Measurements from ENCODE around the gene OMA1. TPM values are rescaled to one million over a fixed set of nuclear protein-coding genes. Genes with fewer than 3 reads are reported as not detected.

The OMA1 gene
- polyA plus RNA-seq, 1 donor (not counting 4 experiments of a cell fraction or from before 2014, with no cell fraction given), result 16.3 TPM

DNA sequence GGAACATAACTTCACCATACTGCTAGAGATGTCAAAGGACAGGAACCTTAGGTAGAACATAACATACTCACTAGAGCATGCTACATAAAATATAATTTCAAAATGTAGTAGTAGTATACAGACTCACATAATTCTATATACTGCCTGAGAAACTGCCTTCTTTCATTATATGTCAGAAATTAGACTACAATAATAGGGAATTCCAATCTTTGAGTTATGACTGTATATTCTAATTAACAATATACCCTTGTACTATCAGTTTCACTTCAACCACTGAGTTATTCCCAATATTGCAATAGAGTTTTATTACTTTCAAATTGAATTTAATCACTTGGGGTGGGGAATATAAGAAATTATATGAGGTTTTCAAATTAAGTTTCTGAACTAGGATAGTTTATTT, 44.0 kb downstream of the OMA1 start:
- H3K4me2 ChIP-seq (ENCODE audit: control insufficient read depth, extremely low read depth, insufficient read depth, low read depth, low read length), result no peak overlapping the region
- dilution Hi-C loops (cut with MboI; ENCODE audit: extremely low pct_ligation_motif_present, low sequenced_read_pairs), result no loop called here
- H2AFZ ChIP-seq (ENCODE audit: control insufficient read depth, low read length), result no peak overlapping the region
- DNase-seq (ENCODE audit: low read depth, low spot score) (no peak), FAIRE-seq (no peak)
- TF ChIP-seq, protein P1, sequence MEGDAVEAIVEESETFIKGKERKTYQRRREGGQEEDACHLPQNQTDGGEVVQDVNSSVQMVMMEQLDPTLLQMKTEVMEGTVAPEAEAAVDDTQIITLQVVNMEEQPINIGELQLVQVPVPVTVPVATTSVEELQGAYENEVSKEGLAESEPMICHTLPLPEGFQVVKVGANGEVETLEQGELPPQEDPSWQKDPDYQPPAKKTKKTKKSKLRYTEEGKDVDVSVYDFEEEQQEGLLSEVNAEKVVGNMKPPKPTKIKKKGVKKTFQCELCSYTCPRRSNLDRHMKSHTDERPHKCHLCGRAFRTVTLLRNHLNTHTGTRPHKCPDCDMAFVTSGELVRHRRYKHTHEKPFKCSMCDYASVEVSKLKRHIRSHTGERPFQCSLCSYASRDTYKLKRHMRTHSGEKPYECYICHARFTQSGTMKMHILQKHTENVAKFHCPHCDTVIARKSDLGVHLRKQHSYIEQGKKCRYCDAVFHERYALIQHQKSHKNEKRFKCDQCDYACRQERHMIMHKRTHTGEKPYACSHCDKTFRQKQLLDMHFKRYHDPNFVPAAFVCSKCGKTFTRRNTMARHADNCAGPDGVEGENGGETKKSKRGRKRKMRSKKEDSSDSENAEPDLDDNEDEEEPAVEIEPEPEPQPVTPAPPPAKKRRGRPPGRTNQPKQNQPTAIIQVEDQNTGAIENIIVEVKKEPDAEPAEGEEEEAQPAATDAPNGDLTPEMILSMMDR (optimal IDR thresholded peaks at IDR 0.05 in 1 of 3, IDR thresholded peaks at IDR 0.05 in 1 of 3, conservative IDR thresholded peaks at IDR 0.05 in 1 of 3; ENCODE audit: extremely low read depth in 1 of 3, insufficient read depth in 2 of 3, low read length in 3 of 3), result no peak
- H3K27me3 ChIP-seq (ENCODE audit: control insufficient read depth, extremely low read depth, insufficient read depth, low read length), result no peaks in the 10 kb centered on the region
- no peaks in the 10 kb centered on the region for H3K79me2 ChIP-seq (ENCODE audit: control insufficient read depth, insufficient read depth, low read length)
- no peak overlapping the region for H3K9ac ChIP-seq (ENCODE audit: control insufficient read depth, extremely low read depth, insufficient read depth, low read length)
- no peaks in the 10 kb centered on the region for H3K36me3 ChIP-seq (ENCODE audit: control insufficient read depth in 2 of 2, extremely low read depth in 1 of 2, insufficient read depth in 2 of 2, low read length in 2 of 2)
- no peaks in the 10 kb centered on the region for H3K4me1 ChIP-seq (ENCODE audit: control insufficient read depth, extremely low read depth, insufficient read depth, low read length)
- no peaks in the 10 kb centered on the region for H4K20me1 ChIP-seq (ENCODE audit: control insufficient read depth, extremely low read depth, insufficient read depth, low read length)
- H3K9me1 ChIP-seq (ENCODE audit: control insufficient read depth, extremely low read depth, insufficient read depth, low read length), result no peaks in the 10 kb centered on the region
- no peak overlapping the region for H3K27ac ChIP-seq (ENCODE audit: control insufficient read depth, insufficient read depth, low read length)
- H3K9me3 ChIP-seq (ENCODE audit: control insufficient read depth, low read depth, low read length), result no peaks in the 10 kb centered on the region
- no peak overlapping the region for H3K4me3 ChIP-seq (ENCODE audit: control insufficient read depth in 2 of 3, extremely low read depth in 1 of 3, insufficient read depth in 2 of 3, low read depth in 1 of 3, low read length in 3 of 3)

DNA sequence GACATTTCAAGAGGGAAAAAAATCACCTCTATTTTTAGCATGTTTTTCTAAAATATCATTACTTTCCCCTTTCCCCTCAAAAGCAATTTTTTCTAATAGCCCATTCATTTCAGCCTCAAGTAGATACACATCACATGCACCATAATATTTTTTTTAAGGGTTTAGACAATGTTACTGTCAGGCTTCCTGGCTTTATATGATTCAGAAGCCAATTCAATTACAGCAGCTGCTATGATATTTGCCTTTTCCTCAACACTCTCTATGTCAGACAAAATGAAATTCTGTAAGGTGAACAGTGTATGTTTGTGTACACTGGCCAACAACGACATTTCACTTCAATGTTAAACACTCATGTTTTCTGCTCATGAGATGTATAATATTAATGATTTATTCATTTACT, 46.5 kb downstream of the OMA1 start:
- Histone ChIP-seq H3K9ac (ENCODE audit: control insufficient read depth, extremely low read depth, insufficient read depth, low read length) (no peak overlapping the region), H3K9me3 (ENCODE audit: control insufficient read depth, low read depth, low read length) (no peaks in the 10 kb centered on the region), H3K4me1 (ENCODE audit: control insufficient read depth, extremely low read depth, insufficient read depth, low read length) (no peaks in the 10 kb centered on the region), H3K79me2 (ENCODE audit: control insufficient read depth, insufficient read depth, low read length) (no peaks in the 10 kb centered on the region), H3K9me1 (ENCODE audit: control insufficient read depth, extremely low read depth, insufficient read depth, low read length) (no peaks in the 10 kb centered on the region), H3K4me2 (ENCODE audit: control insufficient read depth, extremely low read depth, insufficient read depth, low read depth, low read length) (no peak overlapping the region), H3K27ac (ENCODE audit: control insufficient read depth, insufficient read depth, low read length) (no peak overlapping the region), H3K4me3 (ENCODE audit: control insufficient read depth in 2 of 3, extremely low read depth in 1 of 3, insufficient read depth in 2 of 3, low read depth in 1 of 3, low read length in 3 of 3) (no peak overlapping the region), H4K20me1 (ENCODE audit: control insufficient read depth, extremely low read depth, insufficient read depth, low read length) (no peaks in the 10 kb centered on the region), H2AFZ (ENCODE audit: control insufficient read depth, low read length) (no peak overlapping the region), H3K27me3 (ENCODE audit: control insufficient read depth, extremely low read depth, insufficient read depth, low read length) (no peaks in the 10 kb centered on the region), H3K36me3 (ENCODE audit: control insufficient read depth in 2 of 2, extremely low read depth in 1 of 2, insufficient read depth in 2 of 2, low read length in 2 of 2) (no peaks in the 10 kb centered on the region)
- FAIRE-seq (no peak), DNase-seq (ENCODE audit: low read depth, low spot score) (no peak)
- TF ChIP-seq EZH2 (IDR thresholded peaks at IDR 0.05; ENCODE audit: low read length), result no peak
- TF ChIP-seq, protein P1 (optimal IDR thresholded peaks at IDR 0.05 in 1 of 3, IDR thresholded peaks at IDR 0.05 in 1 of 3, conservative IDR thresholded peaks at IDR 0.05 in 1 of 3; ENCODE audit: extremely low read depth in 1 of 3, insufficient read depth in 2 of 3, low read length in 3 of 3), result no peak
- dilution Hi-C loops (cut with MboI; ENCODE audit: extremely low pct_ligation_motif_present, low sequenced_read_pairs), result no loop called here

Measured in keratinocyte (primary cell).